H9 (cell line): ENCODE data around the gene AK8. TPM values are rescaled to one million over a fixed set of nuclear protein-coding genes. Genes with fewer than 3 reads are reported as not detected.
A peak's percentile ranks its signal among the peaks of the same experiment; 100 is the strongest.

ENCODE experiments used
- DNase-seq: peaks from one replicate; pipeline ENCODE4 v3.0.0-alpha.2; 2017
- H2AFZ ChIP-seq: one replicate; pipeline ENCODE4 v1.6.1; 2013; ENCODE audit warnings: mild to moderate bottlenecking, low read length, control low read depth, moderate library complexity
- H2AK5ac ChIP-seq: 2 replicates; pipeline ENCODE4 v1.6.1; 2013; ENCODE audit warnings: low read length, control low read depth, mixed read lengths; ENCODE audit not compliant: insufficient read length
- H2BK120ac ChIP-seq: one replicate; pipeline ENCODE4 v1.6.1; 2013; ENCODE audit warnings: low read depth, mild to moderate bottlenecking, low read length, control low read depth, inconsistent platforms; ENCODE audit not compliant: poor library complexity, severe bottlenecking
- H2BK12ac ChIP-seq: 2 replicates; pipeline ENCODE4 v1.6.1; 2013; ENCODE audit warnings: low read length, control low read depth, mixed read lengths, low read depth; ENCODE audit not compliant: insufficient read length
- H2BK15ac ChIP-seq: 2 replicates; pipeline ENCODE4 v1.6.1; 2013; ENCODE audit warnings: low read depth, low read length, control low read depth
- H2BK20ac ChIP-seq: one replicate; pipeline ENCODE4 v1.6.1; 2013; ENCODE audit warnings: low read depth, mild to moderate bottlenecking, low read length, control low read depth, inconsistent platforms; ENCODE audit not compliant: poor library complexity, severe bottlenecking
- H2BK5ac ChIP-seq: 2 replicates; pipeline ENCODE4 v1.6.1; 2013; ENCODE audit warnings: low read length, control low read depth, mixed read lengths; ENCODE audit not compliant: insufficient read length
- H3K14ac ChIP-seq: 2 replicates; pipeline ENCODE4 v1.6.1; 2013; ENCODE audit warnings: low read length, control low read depth; ENCODE audit not compliant: insufficient read depth
- H3K18ac ChIP-seq: 2 replicates; pipeline ENCODE4 v1.6.1; 2013; ENCODE audit warnings: low read depth, mild to moderate bottlenecking, mixed read lengths, low read length, control low read depth; ENCODE audit not compliant: insufficient read length
- H3K23ac ChIP-seq: 2 replicates; pipeline ENCODE4 v1.6.1; 2013; ENCODE audit warnings: low read length, control low read depth, mixed read lengths, low read depth; ENCODE audit not compliant: insufficient read length
- H3K23me2 ChIP-seq: 2 replicates; pipeline ENCODE4 v1.6.1; 2013; ENCODE audit warnings: low read depth, mild to moderate bottlenecking, mixed read lengths, low read length, control low read depth; ENCODE audit not compliant: insufficient read length, poor library complexity, severe bottlenecking
- H3K27ac ChIP-seq: 2 replicates; pipeline ENCODE4 v1.5.1; 2013; ENCODE audit warnings: low read length, control low read depth, mixed read lengths, low read depth; ENCODE audit not compliant: insufficient read length
- H3K27me3 ChIP-seq: 2 replicates; pipeline ENCODE4 v1.6.1; 2013; ENCODE audit warnings: low read length, control low read depth, inconsistent platforms; ENCODE audit not compliant: insufficient read depth
- H3K4ac ChIP-seq: 2 replicates; pipeline ENCODE4 v1.6.1; 2013; ENCODE audit warnings: low read depth, mild to moderate bottlenecking, control low read depth, inconsistent platforms, low read length, moderate library complexity
- H3K4me1 ChIP-seq: 2 replicates; pipeline ENCODE4 v1.6.1; 2013; ENCODE audit warnings: low read length, control low read depth, inconsistent platforms; ENCODE audit not compliant: insufficient read depth
- H3K4me2 ChIP-seq: 2 replicates; pipeline ENCODE4 v1.6.1; 2013; ENCODE audit warnings: low read length, control low read depth, mixed read lengths; ENCODE audit not compliant: insufficient read length, insufficient read depth
- H3K56ac ChIP-seq: 2 replicates; pipeline ENCODE4 v1.6.1; 2013; ENCODE audit warnings: low read depth, mild to moderate bottlenecking, mixed read lengths, low read length, control low read depth; ENCODE audit not compliant: insufficient read length
- H3K79me1 ChIP-seq: 2 replicates; pipeline ENCODE4 v1.6.1; 2013; ENCODE audit warnings: low read depth, mild to moderate bottlenecking, moderate library complexity, low read length, control low read depth, inconsistent platforms; ENCODE audit not compliant: insufficient read depth, poor library complexity, severe bottlenecking
- H3K79me2 ChIP-seq: 2 replicates; pipeline ENCODE4 v1.6.1; 2013; ENCODE audit warnings: low read length, control low read depth, inconsistent platforms; ENCODE audit not compliant: insufficient read depth
- H3K9ac ChIP-seq: 2 replicates; pipeline ENCODE4 v1.6.1; 2013; ENCODE audit warnings: low read length, control low read depth, mixed read lengths; ENCODE audit not compliant: insufficient read length; ENCODE audit errors: extremely low read depth
- H3K9me3 ChIP-seq: one replicate; pipeline ENCODE4 v1.6.1; 2013; ENCODE audit warnings: low read depth, low read length, inconsistent platforms; ENCODE audit not compliant: control insufficient read depth
- H3T11ph ChIP-seq: one replicate; pipeline ENCODE4 v1.6.1; 2013; ENCODE audit warnings: mild to moderate bottlenecking, low read length, control low read depth, inconsistent platforms
- H4K20me1 ChIP-seq: one replicate; pipeline ENCODE4 v1.6.1; 2013; ENCODE audit not compliant: control insufficient read depth, insufficient read length, insufficient read depth
- H4K5ac ChIP-seq: 2 replicates; pipeline ENCODE4 v1.6.1; 2013; ENCODE audit warnings: low read depth, mild to moderate bottlenecking, mixed read lengths, low read length, control low read depth; ENCODE audit not compliant: insufficient read length
- H4K8ac ChIP-seq: replicated peaks from 2 replicates; pipeline ENCODE4 v1.6.1; 2013; ENCODE audit warnings: low read length, control low read depth, mixed read lengths, low read depth; ENCODE audit not compliant: insufficient read length
- H4K91ac ChIP-seq: 2 replicates; pipeline ENCODE4 v1.6.1; 2013; ENCODE audit warnings: low read depth, mild to moderate bottlenecking, moderate library complexity, mixed read lengths, low read length, control low read depth; ENCODE audit not compliant: insufficient read length
- H3K27ac Mint-ChIP-seq, 3 experiments: 2 replicates in 2 of 3; 3 replicates in 1 of 3; pipeline ENCODE4 v1.8.0; 2020 to 2021; ENCODE audit warnings: mixed read lengths in 3 of 3, mild to moderate bottlenecking in 1 of 3, moderate library complexity in 1 of 3
- H3K27me3 Mint-ChIP-seq: 2 replicates; pipeline ENCODE4 v1.8.0; 2021; ENCODE audit warnings: low read depth, mild to moderate bottlenecking, moderate library complexity, mixed read lengths
- H3K36me3 Mint-ChIP-seq, 3 experiments: 2 replicates in 2 of 3; 3 replicates in 1 of 3; pipeline ENCODE4 v1.8.0; 2020 to 2021; ENCODE audit warnings: low read depth in 3 of 3, mixed read lengths in 3 of 3; ENCODE audit not compliant: insufficient read depth in 1 of 3
- H3K4me1 Mint-ChIP-seq, 2 experiments: 2 replicates each; pipeline ENCODE4 v1.8.0; 2020; ENCODE audit warnings: mixed read lengths in 2 of 2
- H3K4me3 Mint-ChIP-seq, 2 experiments: 2 replicates in 1 of 2; 3 replicates in 1 of 2; pipeline ENCODE4 v1.8.0; 2020 to 2021; ENCODE audit warnings: mild to moderate bottlenecking in 2 of 2, mixed read lengths in 2 of 2, moderate library complexity in 1 of 2
- H3K9me3 Mint-ChIP-seq, 2 experiments: 2 replicates in 1 of 2; 3 replicates in 1 of 2; pipeline ENCODE4 v1.8.0; 2020; ENCODE audit warnings: mild to moderate bottlenecking in 2 of 2, mixed read lengths in 2 of 2, moderate library complexity in 1 of 2
- CTCF ChIP-seq: fragments of 200-600 bp; sonication (generic); conservative IDR thresholded peaks from 3 replicates; pipeline ENCODE4 v1.8.0; 2021; ENCODE audit warnings: antibody characterized with exemption, mild to moderate bottlenecking
- WGBS: extraction: QIAGEN DNeasy Blood & Tissue Kit; methylation state at CpG from one replicate; pipeline ENCODE4 v1.1.7; 2013; ENCODE audit warnings: missing lambda C conversion rate, low lambda C conversion rate, mixed read lengths; ENCODE audit not compliant: insufficient read length; ENCODE audit errors: extremely low coverage; 5-methylcytosine and 5-hydroxymethylcytosine counted together
- total RNA-seq: library from RNA; stranded (reverse); gene quantifications from 2 replicates; pipeline ENCODE4 v1.2.1, GENCODE V29; 2021

Gene AK8
- total RNA-seq, 1 experiment from 2014 or later, result 0.44 TPM

- no peak overlapping the region for H3T11ph ChIP-seq
- H3K14ac ChIP-seq, result no peak overlapping the region
- no peak for DNase-seq
- no peak overlapping the region for H4K5ac ChIP-seq
- no peak overlapping the region for H2AK5ac ChIP-seq
- H3K79me1 ChIP-seq, result no peaks in the 10 kb centered on the region
- H4K91ac ChIP-seq, result no peak overlapping the region
- Mint-ChIP-seq H3K9me3 (no peaks in the 10 kb centered on the region; a peak in 1 of 5 replicates), H3K27me3 (peaks cover 22% of the 10 kb centered on the region), H3K4me1 (peaks cover 32 to 38% of the 10 kb centered on the region in 2 experiments), H3K27ac (peak overlapping the region in 1 of 3 experiments; percentile 96; a peak in 2 of 7 replicates), H3K36me3 (no peaks in the 10 kb centered on the region), H3K4me3 (no peak overlapping the region; a peak in 1 of 5 replicates)
- no peak overlapping the region for H3K4me2 ChIP-seq
- no peak overlapping the region for H2BK12ac ChIP-seq
- no peak overlapping the region for H3K56ac ChIP-seq
- no peaks in the 10 kb centered on the region for H3K27me3 ChIP-seq
- H2BK20ac ChIP-seq, result no peak overlapping the region
- H3K23ac ChIP-seq, result no peak overlapping the region
- H3K18ac ChIP-seq, result no peak overlapping the region
- H3K9ac ChIP-seq, result no peak overlapping the region
- no peak overlapping the region for H2AFZ ChIP-seq
- H4K20me1 ChIP-seq, result no peaks in the 10 kb centered on the region
- no peak overlapping the region for H3K4ac ChIP-seq
- no CpG with 5 or more reads among the region's 7 CpGs for WGBS
- no peaks in the 10 kb centered on the region for H3K23me2 ChIP-seq
- no peak overlapping the region for H2BK5ac ChIP-seq
- H3K79me2 ChIP-seq, result no peaks in the 10 kb centered on the region
- H3K27ac ChIP-seq, result no peak overlapping the region
- TF ChIP-seq CTCF, result no peak
- H3K9me3 ChIP-seq, result no peaks in the 10 kb centered on the region
- no peak overlapping the region for H2BK120ac ChIP-seq
- H4K8ac ChIP-seq, result no peak overlapping the region
- no peak overlapping the region for H2BK15ac ChIP-seq
- H3K4me1 ChIP-seq, result no peaks in the 10 kb centered on the region
Observed at GRCh38 chr9:132858751-132859150, 19.3 kb downstream of the AK8 start.
